Left colon (tissue), 2 donors: Measurements from ENCODE around the gene RNU6-1. TPM values are rescaled to one million over a fixed set of nuclear protein-coding genes. Genes with fewer than 3 reads are reported as not detected.

ENCODE experiments used
- ATAC-seq: fragments of 200-7000 bp; cut with Tn5 transposase; one replicate; pipeline ENCODE4 v1.9.1; 2020; ENCODE audit warnings: mild to moderate bottlenecking, moderate library complexity
- DNase-seq, 2 donors: peaks; one replicate each; pipeline ENCODE4 v3.0.0-alpha.2; 2020
- intact Hi-C, 2 donors: fragments of 100-400 bp; cut with DNase I in 1 of 2; cut with micrococcal nuclease in 1 of 2; formaldehyde crosslinking; loops; one replicate each; pipeline versions ENCODE4 v1.11.2 to v1.14.0; 2022; cut with DNase I, micrococcal nuclease
- total RNA-seq, 2 donors: library from RNA; stranded (reverse); fragmentation: NEBNext Ultra II Directional; extraction: Animal tissue kit (Norgen Biotek cat#: 25700); gene quantifications; one replicate each; pipeline ENCODE4 v1.2.1, GENCODE V29; 2021
- donor health status: DM: no; HTN: no; CAD: no.
- donor health status: DM: yes; HTN: yes; CAD: no.

The RNU6-1 gene
- total RNA-seq, 2 donors from 2014 or later, result not detected

- intact Hi-C loops, result no loop called here
- ATAC-seq (no peak), DNase-seq (no peak)
Observed at GRCh38 chr15:67807836-67808235, 32.0 kb downstream of the RNU6-1 start.

- intact Hi-C loops, result no loop called here
Observed at GRCh38 chr15:67807141-67807540, 32.7 kb downstream of the RNU6-1 start.

GRCh38 chr15:67806536-67806935 lies 33.3 kb downstream of the RNU6-1 start:
- ATAC-seq, result no peak
- no peak for DNase-seq
- intact Hi-C loops, result no loop called here

More at GRCh38 chr15:67807141-67807540, 32.7 kb downstream of the RNU6-1 start:
- no peak for DNase-seq
- no peak for ATAC-seq

GRCh38 chr15:67805666-67806516 lies 34.0 kb downstream of the RNU6-1 start:
- intact Hi-C loops, result no loop called here
- DNase-seq, result no peak
- no peak for ATAC-seq

- DNase-seq (no peak), ATAC-seq (no peak)
- intact Hi-C loops, result no loop called here
Observed at GRCh38 chr15:67805008-67805665, 34.7 kb downstream of the RNU6-1 start.

- DNase-seq, result no peak
- intact Hi-C loops, result no loop called here
- no peak for ATAC-seq
Observed at GRCh38 chr15:67803996-67804843, 35.6 kb downstream of the RNU6-1 start.

- intact Hi-C loops, result no loop called here
- ATAC-seq, result no peak
- no peak for DNase-seq
Observed at GRCh38 chr15:67803299-67803698, 36.5 kb downstream of the RNU6-1 start.

GRCh38 chr15:67801926-67802914 lies 37.6 kb downstream of the RNU6-1 start:
- DNase-seq (no peak), ATAC-seq (no peak)
- intact Hi-C loops, result no loop called here

GRCh38 chr15:67801142-67801541 lies 38.7 kb downstream of the RNU6-1 start:
- intact Hi-C loops, result no loop called here
- DNase-seq (no peak), ATAC-seq (no peak)

- no peak for ATAC-seq
- intact Hi-C loops, result no loop called here
- DNase-seq, result no peak
Observed at GRCh38 chr15:67799801-67800205, 40.0 kb downstream of the RNU6-1 start.

GRCh38 chr15:67796196-67797127 lies 43.4 kb downstream of the RNU6-1 start:
- DNase-seq, result no peak
- peak; percentile 44 for ATAC-seq
- intact Hi-C loops, result no loop called here

- ATAC-seq (no peak), DNase-seq (no peak)
- intact Hi-C loops, result no loop called here
Observed at GRCh38 chr15:67794832-67795574, 44.8 kb downstream of the RNU6-1 start.

GRCh38 chr15:67792250-67792942 lies 47.4 kb downstream of the RNU6-1 start:
- no peak for DNase-seq
- ATAC-seq, result no peak
- intact Hi-C loops, result no loop called here

- DNase-seq (no peak), ATAC-seq (no peak)
- intact Hi-C loops, result no loop called here
Observed at GRCh38 chr15:67790610-67791319, 49.1 kb downstream of the RNU6-1 start.
